ENCODE results near the gene ST14. TPM values are rescaled to one million over a fixed set of nuclear protein-coding genes. Genes with fewer than 3 reads are reported as not detected.

ST14 gene
- total RNA-seq, 1 experiment from 2014 or later = 33.9 TPM

DNA sequence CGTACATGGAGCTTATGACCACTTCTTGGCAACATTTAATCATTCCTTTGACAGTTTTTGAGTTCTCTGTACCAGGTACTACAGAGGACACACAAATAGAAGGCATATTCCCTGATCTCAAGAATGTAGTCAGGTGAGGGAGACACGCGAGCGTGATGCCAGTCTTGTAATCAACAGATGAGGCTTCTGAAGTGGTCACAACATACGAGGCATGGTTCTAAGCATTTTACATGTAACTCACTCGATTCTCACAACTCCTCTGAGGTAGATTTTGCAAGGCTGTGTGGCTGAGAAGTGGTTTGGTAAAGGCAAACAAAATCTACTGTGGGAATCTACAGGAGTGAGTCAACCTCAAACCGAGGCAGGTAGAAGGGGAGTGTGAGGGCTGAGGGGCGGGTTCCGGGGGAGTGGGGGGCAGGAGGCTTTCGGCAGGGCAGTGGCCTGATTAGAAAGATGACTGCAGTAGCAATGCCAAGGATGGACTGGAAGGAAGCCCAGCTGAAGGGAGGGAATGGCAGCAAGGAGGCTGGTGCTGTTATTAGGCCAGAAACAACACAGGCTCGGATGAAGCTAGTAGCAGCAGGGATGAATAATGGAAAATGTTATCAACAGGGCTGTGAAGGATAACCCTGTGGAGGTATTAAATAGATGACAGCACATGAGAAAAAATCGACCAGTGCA, 63.8 kb downstream of the ST14 start:
- ATAC-seq = no peak
- H3K4me3 Mint-ChIP-seq = no peak overlapping the region
- H3K4me1 Mint-ChIP-seq = no peaks in the 10 kb centered on the region
- ChIA-PET CTCF (interaction anchor here (0.6 kb wide), 1 partner anchor 362 kb away, joined by 3 read pairs; no protein-coding TSS in a partner anchor), POLR2A (interaction anchor here (0.5 to 1.0 kb wide), 2 partner anchors 131 to 152 kb away, joined by 3 read pairs; no protein-coding TSS in a partner anchor)
- no peaks in the 10 kb centered on the region; the same call in 1 of the 2 replicates for H3K36me3 Mint-ChIP-seq
- no peak for TF ChIP-seq SMAD3 (CRISPR knock-in tag; IDR thresholded peaks at IDR 0.05; ENCODE audit: borderline replicate concordance)
- TF ChIP-seq, protein P1, sequence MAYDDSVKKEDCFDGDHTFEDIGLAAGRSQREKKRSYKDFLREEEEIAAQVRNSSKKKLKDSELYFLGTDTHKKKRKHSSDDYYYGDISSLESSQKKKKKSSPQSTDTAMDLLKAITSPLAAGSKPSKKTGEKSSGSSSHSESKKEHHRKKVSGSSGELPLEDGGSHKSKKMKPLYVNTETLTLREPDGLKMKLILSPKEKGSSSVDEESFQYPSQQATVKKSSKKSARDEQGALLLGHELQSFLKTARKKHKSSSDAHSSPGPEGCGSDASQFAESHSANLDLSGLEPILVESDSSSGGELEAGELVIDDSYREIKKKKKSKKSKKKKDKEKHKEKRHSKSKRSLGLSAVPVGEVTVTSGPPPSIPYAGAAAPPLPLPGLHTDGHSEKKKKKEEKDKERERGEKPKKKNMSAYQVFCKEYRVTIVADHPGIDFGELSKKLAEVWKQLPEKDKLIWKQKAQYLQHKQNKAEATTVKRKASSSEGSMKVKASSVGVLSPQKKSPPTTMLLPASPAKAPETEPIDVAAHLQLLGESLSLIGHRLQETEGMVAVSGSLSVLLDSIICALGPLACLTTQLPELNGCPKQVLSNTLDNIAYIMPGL (CRISPR knock-in tag; IDR thresholded peaks at IDR 0.05) = no peak
- TF ChIP-seq ETV6 (CRISPR knock-in tag; IDR thresholded peaks at IDR 0.05) = no peak
- no peak for TF ChIP-seq HMGA2 (CRISPR knock-in tag; IDR thresholded peaks at IDR 0.05)
- TF ChIP-seq NR3C1 (CRISPR knock-in tag; conservative IDR thresholded peaks at IDR 0.05; ENCODE audit: low read depth) = no peak
- TF ChIP-seq, protein P2, sequence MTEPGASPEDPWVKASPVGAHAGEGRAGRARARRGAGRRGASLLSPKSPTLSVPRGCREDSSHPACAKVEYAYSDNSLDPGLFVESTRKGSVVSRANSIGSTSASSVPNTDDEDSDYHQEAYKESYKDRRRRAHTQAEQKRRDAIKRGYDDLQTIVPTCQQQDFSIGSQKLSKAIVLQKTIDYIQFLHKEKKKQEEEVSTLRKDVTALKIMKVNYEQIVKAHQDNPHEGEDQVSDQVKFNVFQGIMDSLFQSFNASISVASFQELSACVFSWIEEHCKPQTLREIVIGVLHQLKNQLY (CRISPR knock-in tag; IDR thresholded peaks at IDR 0.05) = no peak
- TF ChIP-seq ZNF317 (CRISPR knock-in tag; IDR thresholded peaks at IDR 0.05; ENCODE audit: borderline replicate concordance, low read depth) = no peak
- TF ChIP-seq, protein P3, sequence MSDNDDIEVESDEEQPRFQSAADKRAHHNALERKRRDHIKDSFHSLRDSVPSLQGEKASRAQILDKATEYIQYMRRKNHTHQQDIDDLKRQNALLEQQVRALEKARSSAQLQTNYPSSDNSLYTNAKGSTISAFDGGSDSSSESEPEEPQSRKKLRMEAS (CRISPR knock-in tag; IDR thresholded peaks at IDR 0.05) = no peak
- TF ChIP-seq, protein P4, sequence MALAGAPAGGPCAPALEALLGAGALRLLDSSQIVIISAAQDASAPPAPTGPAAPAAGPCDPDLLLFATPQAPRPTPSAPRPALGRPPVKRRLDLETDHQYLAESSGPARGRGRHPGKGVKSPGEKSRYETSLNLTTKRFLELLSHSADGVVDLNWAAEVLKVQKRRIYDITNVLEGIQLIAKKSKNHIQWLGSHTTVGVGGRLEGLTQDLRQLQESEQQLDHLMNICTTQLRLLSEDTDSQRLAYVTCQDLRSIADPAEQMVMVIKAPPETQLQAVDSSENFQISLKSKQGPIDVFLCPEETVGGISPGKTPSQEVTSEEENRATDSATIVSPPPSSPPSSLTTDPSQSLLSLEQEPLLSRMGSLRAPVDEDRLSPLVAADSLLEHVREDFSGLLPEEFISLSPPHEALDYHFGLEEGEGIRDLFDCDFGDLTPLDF (CRISPR knock-in tag; IDR thresholded peaks at IDR 0.05) = no peak
- TF ChIP-seq JUN (CRISPR knock-in tag; IDR thresholded peaks at IDR 0.05) = no peak
- no peak for TF ChIP-seq NFATC4 (CRISPR knock-in tag; IDR thresholded peaks at IDR 0.05)
- TF ChIP-seq, protein P5, sequence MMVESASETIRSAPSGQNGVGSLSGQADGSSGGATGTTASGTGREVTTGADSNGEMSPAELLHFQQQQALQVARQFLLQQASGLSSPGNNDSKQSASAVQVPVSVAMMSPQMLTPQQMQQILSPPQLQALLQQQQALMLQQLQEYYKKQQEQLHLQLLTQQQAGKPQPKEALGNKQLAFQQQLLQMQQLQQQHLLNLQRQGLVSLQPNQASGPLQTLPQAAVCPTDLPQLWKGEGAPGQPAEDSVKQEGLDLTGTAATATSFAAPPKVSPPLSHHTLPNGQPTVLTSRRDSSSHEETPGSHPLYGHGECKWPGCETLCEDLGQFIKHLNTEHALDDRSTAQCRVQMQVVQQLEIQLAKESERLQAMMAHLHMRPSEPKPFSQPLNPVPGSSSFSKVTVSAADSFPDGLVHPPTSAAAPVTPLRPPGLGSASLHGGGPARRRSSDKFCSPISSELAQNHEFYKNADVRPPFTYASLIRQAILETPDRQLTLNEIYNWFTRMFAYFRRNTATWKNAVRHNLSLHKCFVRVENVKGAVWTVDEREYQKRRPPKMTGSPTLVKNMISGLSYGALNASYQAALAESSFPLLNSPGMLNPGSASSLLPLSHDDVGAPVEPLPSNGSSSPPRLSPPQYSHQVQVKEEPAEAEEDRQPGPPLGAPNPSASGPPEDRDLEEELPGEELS (CRISPR knock-in tag; IDR thresholded peaks at IDR 0.05) = no peak
- no peak for TF ChIP-seq NR2C2 (CRISPR knock-in tag; IDR thresholded peaks at IDR 0.05)
- no peak for DNase-seq (ENCODE audit: low spot score)
- no peaks in the 10 kb centered on the region for H3K27me3 Mint-ChIP-seq (ENCODE audit: low read depth)
- H3K9me3 Mint-ChIP-seq = no peaks in the 10 kb centered on the region
- peak overlapping the region; percentile 31; the same call in 1 of the 2 replicates for H3K27ac Mint-ChIP-seq

DNA sequence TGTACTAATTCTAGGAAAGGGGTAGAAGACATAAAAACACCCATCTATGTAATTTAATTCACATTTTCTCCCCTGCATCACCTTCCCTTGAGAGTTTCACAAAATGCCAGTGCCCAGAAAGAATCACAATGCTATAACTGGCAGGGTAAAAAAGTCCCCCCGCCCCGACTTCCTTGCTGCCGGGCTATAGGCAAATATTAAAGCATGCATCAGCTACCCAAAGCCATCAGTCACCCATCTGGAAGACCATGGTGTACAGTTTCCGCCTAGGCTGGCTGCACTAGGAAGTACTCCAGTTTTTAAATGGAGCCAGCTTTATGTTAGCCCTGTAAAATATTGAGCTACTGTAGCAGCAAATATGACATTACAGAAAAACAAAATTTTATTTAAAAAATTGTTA, 67.8 kb downstream of the ST14 start:
- ChIA-PET POLR2A (no interaction called here), CTCF (no interaction called here)
- Mint-ChIP-seq H3K4me1 (no peaks in the 10 kb centered on the region; the same call in 1 of the 2 replicates), H3K36me3 (no peaks in the 10 kb centered on the region; the same call in 1 of the 2 replicates), H3K9me3 (no peaks in the 10 kb centered on the region), H3K27me3 (ENCODE audit: low read depth) (no peaks in the 10 kb centered on the region), H3K4me3 (no peak overlapping the region), H3K27ac (no peak overlapping the region)
- ATAC-seq (no peak), DNase-seq (ENCODE audit: low spot score) (no peak)
- TF ChIP-seq, protein P6, sequence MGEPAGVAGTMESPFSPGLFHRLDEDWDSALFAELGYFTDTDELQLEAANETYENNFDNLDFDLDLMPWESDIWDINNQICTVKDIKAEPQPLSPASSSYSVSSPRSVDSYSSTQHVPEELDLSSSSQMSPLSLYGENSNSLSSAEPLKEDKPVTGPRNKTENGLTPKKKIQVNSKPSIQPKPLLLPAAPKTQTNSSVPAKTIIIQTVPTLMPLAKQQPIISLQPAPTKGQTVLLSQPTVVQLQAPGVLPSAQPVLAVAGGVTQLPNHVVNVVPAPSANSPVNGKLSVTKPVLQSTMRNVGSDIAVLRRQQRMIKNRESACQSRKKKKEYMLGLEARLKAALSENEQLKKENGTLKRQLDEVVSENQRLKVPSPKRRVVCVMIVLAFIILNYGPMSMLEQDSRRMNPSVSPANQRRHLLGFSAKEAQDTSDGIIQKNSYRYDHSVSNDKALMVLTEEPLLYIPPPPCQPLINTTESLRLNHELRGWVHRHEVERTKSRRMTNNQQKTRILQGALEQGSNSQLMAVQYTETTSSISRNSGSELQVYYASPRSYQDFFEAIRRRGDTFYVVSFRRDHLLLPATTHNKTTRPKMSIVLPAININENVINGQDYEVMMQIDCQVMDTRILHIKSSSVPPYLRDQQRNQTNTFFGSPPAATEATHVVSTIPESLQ (CRISPR knock-in tag; IDR thresholded peaks at IDR 0.05) = no peak
- no peak for TF ChIP-seq TCF7 (CRISPR knock-in tag; IDR thresholded peaks at IDR 0.05; ENCODE audit: low read depth)
- TF ChIP-seq, protein P7, sequence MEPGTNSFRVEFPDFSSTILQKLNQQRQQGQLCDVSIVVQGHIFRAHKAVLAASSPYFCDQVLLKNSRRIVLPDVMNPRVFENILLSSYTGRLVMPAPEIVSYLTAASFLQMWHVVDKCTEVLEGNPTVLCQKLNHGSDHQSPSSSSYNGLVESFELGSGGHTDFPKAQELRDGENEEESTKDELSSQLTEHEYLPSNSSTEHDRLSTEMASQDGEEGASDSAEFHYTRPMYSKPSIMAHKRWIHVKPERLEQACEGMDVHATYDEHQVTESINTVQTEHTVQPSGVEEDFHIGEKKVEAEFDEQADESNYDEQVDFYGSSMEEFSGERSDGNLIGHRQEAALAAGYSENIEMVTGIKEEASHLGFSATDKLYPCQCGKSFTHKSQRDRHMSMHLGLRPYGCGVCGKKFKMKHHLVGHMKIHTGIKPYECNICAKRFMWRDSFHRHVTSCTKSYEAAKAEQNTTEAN (CRISPR knock-in tag; IDR thresholded peaks at IDR 0.05) = no peak
- TF ChIP-seq, protein P8, sequence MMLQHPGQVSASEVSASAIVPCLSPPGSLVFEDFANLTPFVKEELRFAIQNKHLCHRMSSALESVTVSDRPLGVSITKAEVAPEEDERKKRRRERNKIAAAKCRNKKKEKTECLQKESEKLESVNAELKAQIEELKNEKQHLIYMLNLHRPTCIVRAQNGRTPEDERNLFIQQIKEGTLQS (CRISPR knock-in tag; conservative IDR thresholded peaks at IDR 0.05) = no peak
- TF ChIP-seq SMAD3 (CRISPR knock-in tag; IDR thresholded peaks at IDR 0.05; ENCODE audit: borderline replicate concordance) = no peak
- TF ChIP-seq, protein P9, sequence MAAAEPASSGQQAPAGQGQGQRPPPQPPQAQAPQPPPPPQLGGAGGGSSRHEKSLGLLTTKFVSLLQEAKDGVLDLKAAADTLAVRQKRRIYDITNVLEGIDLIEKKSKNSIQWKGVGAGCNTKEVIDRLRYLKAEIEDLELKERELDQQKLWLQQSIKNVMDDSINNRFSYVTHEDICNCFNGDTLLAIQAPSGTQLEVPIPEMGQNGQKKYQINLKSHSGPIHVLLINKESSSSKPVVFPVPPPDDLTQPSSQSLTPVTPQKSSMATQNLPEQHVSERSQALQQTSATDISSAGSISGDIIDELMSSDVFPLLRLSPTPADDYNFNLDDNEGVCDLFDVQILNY (CRISPR knock-in tag; IDR thresholded peaks at IDR 0.05) = no peak
- no peak for TF ChIP-seq CBFB (CRISPR knock-in tag; IDR thresholded peaks at IDR 0.05; ENCODE audit: low read depth)
- TF ChIP-seq, protein P10, sequence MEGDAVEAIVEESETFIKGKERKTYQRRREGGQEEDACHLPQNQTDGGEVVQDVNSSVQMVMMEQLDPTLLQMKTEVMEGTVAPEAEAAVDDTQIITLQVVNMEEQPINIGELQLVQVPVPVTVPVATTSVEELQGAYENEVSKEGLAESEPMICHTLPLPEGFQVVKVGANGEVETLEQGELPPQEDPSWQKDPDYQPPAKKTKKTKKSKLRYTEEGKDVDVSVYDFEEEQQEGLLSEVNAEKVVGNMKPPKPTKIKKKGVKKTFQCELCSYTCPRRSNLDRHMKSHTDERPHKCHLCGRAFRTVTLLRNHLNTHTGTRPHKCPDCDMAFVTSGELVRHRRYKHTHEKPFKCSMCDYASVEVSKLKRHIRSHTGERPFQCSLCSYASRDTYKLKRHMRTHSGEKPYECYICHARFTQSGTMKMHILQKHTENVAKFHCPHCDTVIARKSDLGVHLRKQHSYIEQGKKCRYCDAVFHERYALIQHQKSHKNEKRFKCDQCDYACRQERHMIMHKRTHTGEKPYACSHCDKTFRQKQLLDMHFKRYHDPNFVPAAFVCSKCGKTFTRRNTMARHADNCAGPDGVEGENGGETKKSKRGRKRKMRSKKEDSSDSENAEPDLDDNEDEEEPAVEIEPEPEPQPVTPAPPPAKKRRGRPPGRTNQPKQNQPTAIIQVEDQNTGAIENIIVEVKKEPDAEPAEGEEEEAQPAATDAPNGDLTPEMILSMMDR (IDR thresholded peaks at IDR 0.05) = no peak
- no peak for TF ChIP-seq ZNF121 (CRISPR knock-in tag; IDR thresholded peaks at IDR 0.05)
- TF ChIP-seq MYBL2 (CRISPR knock-in tag; IDR thresholded peaks at IDR 0.05) = no peak
- TF ChIP-seq NR2C2 (CRISPR knock-in tag; IDR thresholded peaks at IDR 0.05) = no peak
